ENCODE data around the gene NUDT3.

The NUDT3 gene

DNA sequence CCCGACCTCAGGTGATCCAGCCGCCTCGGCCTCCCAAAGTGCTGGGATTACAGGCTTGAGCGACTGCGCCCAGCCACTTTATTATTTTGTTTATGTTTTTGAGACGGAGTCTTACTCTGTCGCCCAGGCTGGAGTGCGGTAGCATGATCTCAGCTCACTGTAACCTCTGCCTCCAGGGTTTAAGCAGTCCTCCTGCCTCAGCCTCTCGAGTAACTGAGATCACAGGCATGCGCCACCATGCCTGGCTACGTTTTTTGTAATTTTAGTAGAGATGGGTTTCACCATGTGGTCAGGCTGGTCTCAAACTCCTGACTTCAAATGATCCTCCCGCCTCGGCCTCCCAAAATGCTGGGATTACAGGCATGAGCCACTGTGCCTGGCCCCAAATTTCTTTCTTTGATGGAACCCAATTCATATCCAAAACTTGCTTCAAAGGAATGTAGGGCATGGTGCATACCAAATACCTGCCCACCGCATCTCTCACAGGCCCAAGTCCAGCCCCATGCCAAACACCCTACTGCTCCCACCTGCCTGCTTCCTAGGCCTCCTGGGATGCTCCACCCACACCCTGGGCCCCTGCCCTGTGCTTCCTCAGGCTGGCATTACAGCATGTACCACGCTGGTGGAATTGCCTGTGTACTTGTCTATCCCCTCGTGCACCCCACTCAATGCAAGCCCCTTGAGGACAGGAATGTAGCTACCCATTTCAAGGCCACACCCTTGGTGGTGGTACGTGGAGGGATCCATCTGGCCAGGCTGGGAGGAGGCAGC, 160.7 kb downstream of the NUDT3 start:
- FAIRE-seq (no peak), DNase-seq (ENCODE audit: insufficient read length, low spot score) (no peak)

DNA sequence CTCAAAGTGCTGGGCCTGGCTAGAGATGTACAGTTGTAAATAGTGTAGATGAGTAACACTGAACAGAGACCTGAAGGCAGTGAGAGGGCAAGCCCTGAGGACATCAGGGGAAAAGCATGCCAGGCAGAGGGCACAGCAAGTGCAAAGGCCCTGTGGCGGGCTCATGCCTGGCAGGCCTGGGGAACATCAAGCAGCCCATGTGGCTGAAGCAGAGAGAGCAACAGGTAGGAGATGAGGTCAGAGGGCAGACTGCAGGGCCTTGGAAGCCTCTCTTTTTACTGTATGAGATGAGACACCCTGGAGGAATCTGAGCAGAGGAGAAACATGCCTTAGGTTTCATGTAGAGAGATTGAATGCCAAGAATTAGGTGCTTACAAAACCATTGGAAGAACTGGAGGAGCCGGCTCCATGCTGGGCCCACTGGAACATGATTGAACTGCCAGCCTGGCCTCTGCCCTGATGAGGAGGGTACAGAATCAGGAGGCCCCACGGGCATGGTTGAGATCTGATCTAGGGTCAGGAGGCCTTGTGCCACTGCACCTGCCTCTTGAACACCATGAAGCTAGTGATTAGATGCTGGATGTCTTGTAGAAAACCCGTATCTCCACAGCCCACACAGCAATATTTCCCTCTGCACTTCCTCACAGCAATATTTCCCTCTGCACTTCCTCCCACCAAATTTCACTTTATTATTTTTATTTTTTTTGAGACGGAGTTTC, 161.7 kb downstream of the NUDT3 start:
- FAIRE-seq (no peak), DNase-seq (ENCODE audit: insufficient read length, low spot score) (no peak)

DNA sequence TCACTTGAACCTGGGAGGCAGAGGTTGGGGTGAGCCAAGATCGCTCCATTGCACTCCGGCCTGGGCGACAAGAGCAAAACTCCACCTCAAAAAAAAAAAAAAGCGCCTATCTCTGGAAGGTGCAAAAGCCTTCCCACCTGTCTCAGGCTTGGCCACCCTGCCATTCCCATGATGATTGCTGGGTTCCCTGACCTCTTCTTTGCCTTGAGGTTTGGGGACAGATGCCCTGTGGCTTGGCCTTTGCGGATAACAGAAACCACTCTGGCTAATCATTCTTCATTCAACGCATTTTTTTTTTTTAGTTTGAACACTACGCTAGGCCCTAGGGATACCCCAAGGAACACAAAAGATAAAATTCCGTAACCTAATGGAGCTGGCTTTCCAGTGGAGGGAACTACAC, 162.6 kb downstream of the NUDT3 start:
- DNase-seq (ENCODE audit: insufficient read length, low spot score) (no peak), FAIRE-seq (no peak)
